Lower leg skin (tissue), 4 donors: Measurements from ENCODE around the gene C1QL1. TPM values are rescaled to one million over a fixed set of nuclear protein-coding genes. Genes with fewer than 3 reads are reported as not detected.

Experiments
- DNase-seq, 2 donors: peaks; one replicate each; pipeline ENCODE4 v3.0.0-alpha.2; 2019; ENCODE audit warnings: low spot score in 2 of 2
- H3K4me3 ChIP-seq: fragments of 200-600 bp; sonication (generic); 2 replicates; pipeline ENCODE4 v1.5.1; 2017; ENCODE audit warnings: mild to moderate bottlenecking, low read depth; ENCODE audit not compliant: poor library complexity, severe bottlenecking
- POLR2A ChIP-seq, 2 donors: fragments of 450-650 bp; IDR thresholded peaks; one replicate each; pipeline ENCODE4 v1.6.1; 2016 to 2017; ENCODE audit warnings: antibody characterized with exemption in 2 of 2, mild to moderate bottlenecking in 1 of 2, moderate library complexity in 1 of 2
- WGBS, 2 donors: methylation state at CpG; one replicate each; pipeline ENCODE4 v1.1.5; 2018; 5-methylcytosine and 5-hydroxymethylcytosine counted together
- intact Hi-C: fragments of 100-400 bp; cut with DNase I; formaldehyde crosslinking; loops from one replicate; pipeline ENCODE4 v1.15.0; 2023; ENCODE audit warnings: low total_unique reads
- total RNA-seq, 4 donors: library from RNA; depleted of rRNA; stranded (reverse); fragments of >200 nt; gene quantifications; one replicate each; pipeline ENCODE4 v1.1.0, GENCODE V29; 2016
- TF ChIP-seq, protein P1 (sequence below), 3 donors: fragments of 450-650 bp; IDR thresholded peaks; one replicate each; pipeline ENCODE4 v1.5.1; 2016; ENCODE audit warnings: antibody characterized with exemption in 3 of 3, mild to moderate bottlenecking in 3 of 3, moderate library complexity in 2 of 3

The C1QL1 gene
- total RNA-seq, 4 donors from 2014 or later = 0.21 to 1.4 (median 0.73) TPM

DNA sequence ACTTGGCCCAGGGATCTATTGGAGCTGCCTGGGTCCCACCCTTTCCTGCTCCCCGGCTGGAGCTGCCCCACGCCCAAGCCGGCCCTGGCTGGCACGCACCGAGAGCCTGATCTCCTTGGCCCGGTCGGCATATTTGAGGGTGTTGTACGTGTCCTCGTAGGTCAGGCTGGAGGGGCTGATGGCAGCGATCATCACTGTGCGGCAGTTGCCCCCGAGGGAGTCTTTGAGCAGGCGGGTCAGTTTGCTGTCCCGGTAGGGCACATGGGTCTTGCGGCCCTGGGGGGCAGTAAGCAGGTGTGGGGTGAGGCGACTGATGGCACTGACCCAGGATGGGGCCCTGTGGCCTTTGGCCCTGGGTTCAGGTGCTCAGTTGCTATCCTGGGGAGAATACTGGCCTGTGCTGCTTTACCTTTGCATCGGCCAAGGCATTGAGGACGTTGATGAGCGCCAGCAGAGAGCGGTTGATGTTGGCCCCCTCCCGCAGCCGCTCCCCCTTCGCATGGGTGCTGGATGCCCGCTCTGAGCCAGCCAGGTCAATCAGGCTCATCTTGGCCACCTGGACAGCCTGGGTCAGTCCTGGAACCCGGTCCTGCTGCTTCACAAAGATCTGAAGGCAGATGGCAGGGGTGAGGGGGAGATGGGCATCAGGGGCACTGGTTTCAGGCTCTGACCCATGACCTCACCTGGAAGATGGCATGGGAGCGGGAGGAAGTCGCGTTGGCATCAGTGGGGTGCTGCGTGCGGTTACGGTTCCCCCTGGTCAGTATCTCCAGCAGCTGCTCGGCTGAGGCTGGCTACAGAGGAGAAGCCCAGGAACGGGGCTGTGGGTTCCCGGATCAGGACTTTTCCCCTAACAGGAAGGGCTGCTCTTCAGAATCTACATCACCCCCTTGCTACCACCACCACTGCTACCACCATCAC lies 34.0 kb downstream of the C1QL1 start:
- WGBS, 2 donors = 85 to 94% methylated on average over 27 to 30 of the region's 34 CpGs
- TF ChIP-seq POLR2A (IDR thresholded peaks at IDR 0.05) = no peak
- TF ChIP-seq, protein P1, sequence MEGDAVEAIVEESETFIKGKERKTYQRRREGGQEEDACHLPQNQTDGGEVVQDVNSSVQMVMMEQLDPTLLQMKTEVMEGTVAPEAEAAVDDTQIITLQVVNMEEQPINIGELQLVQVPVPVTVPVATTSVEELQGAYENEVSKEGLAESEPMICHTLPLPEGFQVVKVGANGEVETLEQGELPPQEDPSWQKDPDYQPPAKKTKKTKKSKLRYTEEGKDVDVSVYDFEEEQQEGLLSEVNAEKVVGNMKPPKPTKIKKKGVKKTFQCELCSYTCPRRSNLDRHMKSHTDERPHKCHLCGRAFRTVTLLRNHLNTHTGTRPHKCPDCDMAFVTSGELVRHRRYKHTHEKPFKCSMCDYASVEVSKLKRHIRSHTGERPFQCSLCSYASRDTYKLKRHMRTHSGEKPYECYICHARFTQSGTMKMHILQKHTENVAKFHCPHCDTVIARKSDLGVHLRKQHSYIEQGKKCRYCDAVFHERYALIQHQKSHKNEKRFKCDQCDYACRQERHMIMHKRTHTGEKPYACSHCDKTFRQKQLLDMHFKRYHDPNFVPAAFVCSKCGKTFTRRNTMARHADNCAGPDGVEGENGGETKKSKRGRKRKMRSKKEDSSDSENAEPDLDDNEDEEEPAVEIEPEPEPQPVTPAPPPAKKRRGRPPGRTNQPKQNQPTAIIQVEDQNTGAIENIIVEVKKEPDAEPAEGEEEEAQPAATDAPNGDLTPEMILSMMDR (IDR thresholded peaks at IDR 0.05) = no peak
- no peak overlapping the region for H3K4me3 ChIP-seq
- intact Hi-C loops = no loop called here
- no peak for DNase-seq

DNA sequence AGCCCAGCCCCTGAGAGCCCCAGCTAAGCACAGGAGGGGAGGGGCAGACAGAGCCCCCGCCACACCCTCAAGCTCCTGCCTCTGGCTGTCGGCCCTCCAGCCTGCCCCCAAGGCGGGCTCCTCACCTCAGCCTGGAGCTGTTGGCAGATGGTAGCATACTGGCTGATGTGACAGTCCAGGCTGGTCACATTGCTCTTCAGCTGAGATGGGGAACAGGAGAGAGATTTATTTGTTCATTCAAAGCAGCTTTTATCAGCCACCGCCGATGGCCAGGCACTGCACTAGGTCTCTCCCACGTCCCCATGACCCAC lies 35.4 kb downstream of the C1QL1 start:
- 82 to 90% methylated on average over 6 of the region's 6 CpGs for WGBS, 2 donors
- TF ChIP-seq, protein P1 (IDR thresholded peaks at IDR 0.05) = no peak
- no peak for TF ChIP-seq POLR2A (IDR thresholded peaks at IDR 0.05)
- intact Hi-C loops = no loop called here

GRCh38 chr17:44932096-44932786 lies 35.9 kb downstream of the C1QL1 start:
- DNase-seq = no peak
- no peak overlapping the region for H3K4me3 ChIP-seq
- TF ChIP-seq, protein P1 (IDR thresholded peaks at IDR 0.05) = no peak
- no peak for TF ChIP-seq POLR2A (IDR thresholded peaks at IDR 0.05)
- 83 to 91% methylated on average over 7 to 8 of the region's 8 CpGs for WGBS, 2 donors
- intact Hi-C loops = no loop called here

More for the DNA sequence above, 35.4 kb downstream of the C1QL1 start:
- no peak for DNase-seq
- no peak overlapping the region for H3K4me3 ChIP-seq

DNA sequence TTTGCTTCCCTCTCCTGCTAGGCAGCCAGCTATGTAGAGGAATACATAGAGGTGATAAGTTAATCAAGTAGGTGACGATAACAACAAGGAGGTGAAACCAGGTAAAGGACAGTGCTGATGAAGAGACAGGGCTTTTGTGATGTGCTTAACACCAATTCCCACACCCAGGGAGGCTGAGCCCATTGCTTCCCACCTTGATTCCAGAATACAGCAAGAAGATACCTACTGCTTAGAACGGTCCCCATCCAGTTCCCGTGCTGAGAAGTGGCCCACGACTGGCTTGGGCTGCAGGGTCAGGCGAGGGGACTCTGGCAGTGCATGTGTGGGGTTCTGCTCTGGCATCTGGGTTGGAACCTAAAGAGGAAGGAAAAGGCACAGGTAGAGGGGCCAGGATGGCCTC lies 36.7 kb downstream of the C1QL1 start:
- no peak for DNase-seq
- no peak overlapping the region for H3K4me3 ChIP-seq
- intact Hi-C loops = no loop called here
- no peak for TF ChIP-seq POLR2A (IDR thresholded peaks at IDR 0.05)
- TF ChIP-seq, protein P1 (IDR thresholded peaks at IDR 0.05) = no peak
- WGBS, 2 donors = 93 to 96% methylated on average over 5 of the region's 5 CpGs

GRCh38 chr17:44930667-44931066 lies 37.4 kb downstream of the C1QL1 start:
- no peak overlapping the region for H3K4me3 ChIP-seq
- 86 to 90% methylated on average over 6 of the region's 6 CpGs for WGBS, 2 donors
- TF ChIP-seq POLR2A (IDR thresholded peaks at IDR 0.05) = no peak
- TF ChIP-seq, protein P1 (IDR thresholded peaks at IDR 0.05) = no peak
- DNase-seq = no peak
- intact Hi-C loops = no loop called here
